HFF-Myc (cell line): ENCODE measurements around the gene LGI1.

Experiments
- DNase-seq: peaks from one replicate; pipeline ENCODE4 v3.0.0-alpha.2; 2011; ENCODE audit warnings: low read depth; ENCODE audit errors: extremely low read depth
- H3K4me3 ChIP-seq: replicated peaks from 2 replicates; pipeline ENCODE4 v1.5.1; 2011; ENCODE audit warnings: low read depth, mild to moderate bottlenecking, control low read depth, low read length
- CTCF ChIP-seq: IDR thresholded peaks from 2 replicates; pipeline ENCODE4 v1.5.1; 2012; ENCODE audit warnings: mild to moderate bottlenecking, low read depth, low read length, control low read depth; ENCODE audit errors: missing control alignments

LGI1 gene

DNA sequence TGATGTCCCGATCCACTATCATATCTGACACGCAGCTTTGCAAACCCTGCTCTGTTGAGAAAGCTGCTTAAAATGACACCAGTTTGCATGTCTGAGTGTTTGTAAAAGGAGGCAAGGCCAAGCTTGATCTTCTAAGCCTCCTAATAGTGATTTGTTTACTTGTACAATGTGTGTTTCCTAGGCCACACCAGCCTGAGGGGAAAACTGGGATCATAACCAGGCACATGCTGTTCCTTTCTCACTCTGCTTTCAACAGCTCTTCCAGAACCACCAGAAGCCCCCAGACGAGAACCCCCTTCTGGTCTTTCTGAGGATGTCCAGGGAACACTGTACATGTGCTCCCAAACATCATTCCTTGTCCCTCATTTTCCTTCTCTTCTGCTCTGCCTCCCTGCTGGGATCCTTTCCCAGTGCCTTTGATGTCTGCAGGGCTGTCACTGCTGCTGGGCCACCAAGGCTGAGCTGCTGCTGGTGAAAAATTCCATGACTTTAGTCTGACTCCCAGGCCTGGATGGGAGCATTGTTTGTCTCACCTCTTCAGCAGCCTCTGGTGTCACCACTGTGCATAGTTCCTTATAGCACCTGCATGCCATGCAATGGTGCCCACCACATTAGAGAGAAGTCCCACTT lies 4.0 kb upstream of the LGI1 start:
- DNase-seq = no peak
- H3K4me3 ChIP-seq = no peak overlapping the region
- TF ChIP-seq CTCF = no peak

DNA sequence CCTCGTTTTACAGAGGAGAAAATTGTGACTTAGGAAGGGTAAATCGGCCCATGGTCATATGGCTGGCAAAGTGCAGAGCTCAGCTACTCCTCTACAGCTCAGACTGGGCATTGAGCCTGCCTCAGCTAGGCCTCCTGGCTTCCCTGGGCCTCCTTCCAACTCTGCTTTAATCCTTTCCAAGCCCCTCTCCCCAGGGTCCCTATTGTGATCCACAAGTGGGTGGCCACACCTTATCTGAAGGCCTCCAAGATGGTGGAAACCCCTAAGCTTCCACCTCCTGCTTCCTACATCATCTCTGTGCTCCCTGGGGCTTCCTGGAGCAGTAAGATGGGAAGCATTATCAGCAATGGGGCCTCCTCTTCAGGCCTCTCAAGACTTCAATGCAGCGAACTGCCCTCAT lies 3.0 kb upstream of the LGI1 start:
- TF ChIP-seq CTCF = no peak
- H3K4me3 ChIP-seq = no peak overlapping the region
- no peak for DNase-seq

- no peak for TF ChIP-seq CTCF
- no peak for DNase-seq
- H3K4me3 ChIP-seq = no peak overlapping the region
Measured at GRCh38 chr10:93755443-93756116, 2.2 kb upstream of the LGI1 start.

- no peak for TF ChIP-seq CTCF
- no peak for DNase-seq
- no peak overlapping the region for H3K4me3 ChIP-seq
Measured at GRCh38 chr10:93756118-93756517, 1.6 kb upstream of the LGI1 start.

GRCh38 chr10:93757136-93757535 lies 600 bp upstream of the LGI1 start:
- no peak for DNase-seq
- no peak overlapping the region for H3K4me3 ChIP-seq
- no peak for TF ChIP-seq CTCF

DNA sequence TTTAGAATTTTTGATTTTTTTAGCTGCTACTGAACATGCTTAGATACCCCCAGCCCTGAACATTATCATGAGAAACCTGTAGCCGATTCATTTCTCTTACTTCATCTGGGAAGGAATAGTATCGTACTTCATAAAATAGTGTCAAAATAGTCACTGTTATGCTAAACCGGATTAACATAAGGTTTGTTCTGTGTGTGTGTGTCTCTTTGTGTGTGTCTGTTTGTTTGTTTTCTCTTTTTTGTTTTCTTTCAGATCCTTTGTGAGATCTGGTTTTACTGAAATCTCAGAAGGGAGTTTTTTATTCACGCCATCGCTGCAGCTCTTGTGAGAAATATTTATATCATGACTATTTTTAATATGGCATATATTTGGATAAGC lies 761 bp downstream of the LGI1 start:
- H3K4me3 ChIP-seq = no peak overlapping the region
- TF ChIP-seq CTCF = no peak
- no peak for DNase-seq

- TF ChIP-seq CTCF = no peak
- no peak overlapping the region for H3K4me3 ChIP-seq
- no peak for DNase-seq
Measured at GRCh38 chr10:93758891-93759410, 1.2 kb downstream of the LGI1 start.
